Mucosa of descending colon (tissue), 3 donors: ENCODE measurements around the gene SLC43A3. TPM values are rescaled to one million over a fixed set of nuclear protein-coding genes. Genes with fewer than 3 reads are reported as not detected.

Experiments
- ATAC-seq: fragments of 200-7000 bp; cut with Tn5 transposase; one replicate; pipeline ENCODE4 v1.9.1; 2020; ENCODE audit warnings: mild to moderate bottlenecking, moderate library complexity
- DNase-seq, 3 donors: peaks; one replicate each; pipeline ENCODE4 v3.0.0-alpha.2; 2020
- H3K36me3 ChIP-seq: fragments of 200-600 bp; one replicate; pipeline ENCODE4 v1.8.0; 2021; ENCODE audit warnings: low read depth, mild to moderate bottlenecking
- H3K4me1 ChIP-seq: fragments of 200-600 bp; one replicate; pipeline ENCODE4 v1.8.0; 2021; ENCODE audit warnings: low read depth, mild to moderate bottlenecking
- H3K4me3 ChIP-seq: fragments of 200-600 bp; one replicate; pipeline ENCODE4 v1.8.0; 2021; ENCODE audit warnings: mild to moderate bottlenecking
- H3K9me3 ChIP-seq: fragments of 200-600 bp; one replicate; pipeline ENCODE4 v1.8.0; 2021; ENCODE audit warnings: mild to moderate bottlenecking
- intact Hi-C, 2 donors: fragments of 100-400 bp; cut with DNase I in 1 of 2; cut with micrococcal nuclease in 1 of 2; formaldehyde crosslinking; loops; one replicate each; pipeline versions ENCODE4 v1.11.0 to v1.11.1; 2022; cut with DNase I, micrococcal nuclease
- total RNA-seq, 3 donors: library from RNA; stranded (reverse); fragmentation: NEBNext Ultra II Directional in 2 of 3; extraction: Animal tissue kit (Norgen Biotek cat#: 25700) in 2 of 3; gene quantifications; one replicate each; pipeline versions ENCODE4 v1.2.1 to v1.2.4, GENCODE V29; 2021 to 2023
- TF ChIP-seq, protein P1 (sequence below): fragments of 200-600 bp; IDR thresholded peaks from one replicate; pipeline ENCODE4 v1.8.0; 2022; ENCODE audit warnings: antibody characterized with exemption, mild to moderate bottlenecking
- donor health status: DM: no; HTN: no; CAD: no; lungs with moderate emphysema.
- donor health status: DM: no; HTN: no; CAD: no.
- donor health status: DM: no; HTN: yes; CAD: no.

The SLC43A3 gene
- total RNA-seq, 3 donors from 2014 or later: 6.3 to 24.4 (median 16.9) TPM

DNA sequence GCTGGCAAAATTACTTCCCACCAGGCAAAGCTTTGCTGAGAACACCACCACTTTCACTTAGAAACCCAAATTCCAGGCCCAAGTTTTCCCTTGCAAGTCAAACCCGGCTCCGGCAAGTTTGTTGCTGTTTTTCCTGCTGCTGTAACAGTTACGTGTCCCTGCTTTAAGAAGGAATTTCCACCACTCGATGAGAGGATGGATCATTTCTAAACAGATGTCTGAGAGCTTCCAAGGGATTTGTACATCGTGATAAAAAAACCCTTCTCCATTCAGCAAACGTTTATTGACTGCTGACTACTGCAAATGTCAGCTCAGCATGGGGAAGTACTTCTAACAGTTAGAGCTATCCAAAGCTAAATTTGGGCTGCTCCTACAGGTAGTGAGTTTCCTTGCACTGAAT is 69.1 kb downstream of the SLC43A3 start:
- DNase-seq (no peak), ATAC-seq (no peak)
- intact Hi-C loops: no loop called here
- Histone ChIP-seq H3K36me3 (no peaks in the 10 kb centered on the region), H3K4me1 (no peaks in the 10 kb centered on the region), H3K4me3 (no peak overlapping the region), H3K9me3 (no peaks in the 10 kb centered on the region)
- TF ChIP-seq, protein P1, sequence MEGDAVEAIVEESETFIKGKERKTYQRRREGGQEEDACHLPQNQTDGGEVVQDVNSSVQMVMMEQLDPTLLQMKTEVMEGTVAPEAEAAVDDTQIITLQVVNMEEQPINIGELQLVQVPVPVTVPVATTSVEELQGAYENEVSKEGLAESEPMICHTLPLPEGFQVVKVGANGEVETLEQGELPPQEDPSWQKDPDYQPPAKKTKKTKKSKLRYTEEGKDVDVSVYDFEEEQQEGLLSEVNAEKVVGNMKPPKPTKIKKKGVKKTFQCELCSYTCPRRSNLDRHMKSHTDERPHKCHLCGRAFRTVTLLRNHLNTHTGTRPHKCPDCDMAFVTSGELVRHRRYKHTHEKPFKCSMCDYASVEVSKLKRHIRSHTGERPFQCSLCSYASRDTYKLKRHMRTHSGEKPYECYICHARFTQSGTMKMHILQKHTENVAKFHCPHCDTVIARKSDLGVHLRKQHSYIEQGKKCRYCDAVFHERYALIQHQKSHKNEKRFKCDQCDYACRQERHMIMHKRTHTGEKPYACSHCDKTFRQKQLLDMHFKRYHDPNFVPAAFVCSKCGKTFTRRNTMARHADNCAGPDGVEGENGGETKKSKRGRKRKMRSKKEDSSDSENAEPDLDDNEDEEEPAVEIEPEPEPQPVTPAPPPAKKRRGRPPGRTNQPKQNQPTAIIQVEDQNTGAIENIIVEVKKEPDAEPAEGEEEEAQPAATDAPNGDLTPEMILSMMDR: no peak

DNA sequence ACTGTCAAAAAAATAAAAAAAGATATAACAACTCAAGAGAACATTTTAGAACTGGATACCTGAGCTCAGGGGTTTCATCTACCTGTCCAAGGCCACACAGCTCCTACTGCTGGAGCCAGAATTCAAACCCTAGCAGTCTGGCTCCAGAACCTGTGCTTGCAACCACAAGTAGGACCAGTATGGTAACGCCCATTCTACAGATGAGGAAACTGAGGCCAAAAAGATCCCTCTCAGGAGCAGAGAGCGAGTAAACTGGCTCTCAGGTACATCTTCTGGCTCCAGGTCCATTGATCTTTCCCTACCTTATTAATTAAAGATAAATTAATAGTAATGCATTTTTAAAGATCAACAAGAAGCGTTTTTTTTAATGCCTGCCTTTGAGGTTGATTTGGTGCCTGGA is 69.6 kb downstream of the SLC43A3 start:
- DNase-seq: no peak
- Histone ChIP-seq H3K4me1 (no peaks in the 10 kb centered on the region), H3K4me3 (no peak overlapping the region), H3K36me3 (no peaks in the 10 kb centered on the region), H3K9me3 (no peaks in the 10 kb centered on the region)
- TF ChIP-seq, protein P1: no peak
- ATAC-seq: no peak
- intact Hi-C loops: no loop called here

Other genes with a start within 250 kb of the SLC43A3 start
- gene LRRC55, start 245.2 kb downstream of the SLC43A3 start, total RNA-seq: 1 to 10 TPM in 1 of 3 donors, under 1 TPM in 1, not detected in 1; 0.19 to 1.4 TPM
- 1 to 10 TPM; 2.4 to 5.7 (median 2.8) TPM for gene APLNR, start 189.9 kb downstream of the SLC43A3 start, total RNA-seq
- 100 to 1,000 TPM in 1 of 3 donors, 10 to 100 TPM in 2; 90.0 to 149 (median 94.3) TPM for gene TNKS1BP1, start 102.2 kb downstream of the SLC43A3 start, total RNA-seq
- gene SSRP1, start 91.2 kb downstream of the SLC43A3 start, total RNA-seq: 10 to 100 TPM; 59.5 to 79.3 (median 65.8) TPM
- not detected for gene P2RX3, start 88.8 kb downstream of the SLC43A3 start, total RNA-seq
- not detected for gene PRG3, start 46.0 kb downstream of the SLC43A3 start, total RNA-seq
- under 1 TPM in 1 of 3 donors, not detected in 2; 0.24 TPM for gene PRG2, start 36.5 kb downstream of the SLC43A3 start, total RNA-seq
- under 1 TPM; 0.38 to 0.73 (median 0.48) TPM for gene RTN4RL2, start 33.4 kb upstream of the SLC43A3 start, total RNA-seq
- gene SLC43A1, start 88.6 kb upstream of the SLC43A3 start, total RNA-seq: 10 to 100 TPM in 1 of 3 donors, 1 to 10 TPM in 2; 8.3 to 22.6 (median 9.9) TPM
- 10 to 100 TPM; 25.5 to 50.1 (median 49.9) TPM for gene TIMM10, start 103.6 kb upstream of the SLC43A3 start, total RNA-seq
- gene SMTNL1, start 110.5 kb upstream of the SLC43A3 start, total RNA-seq: not detected
- gene UBE2L6, start 140.6 kb upstream of the SLC43A3 start, total RNA-seq: 10 to 100 TPM; 26.1 to 57.3 (median 53.9) TPM
- gene SERPING1, start 170.6 kb upstream of the SLC43A3 start, total RNA-seq: 100 to 1,000 TPM in 2 of 3 donors, 10 to 100 TPM in 1; 31.0 to 224 (median 112) TPM
- 1 to 10 TPM in 1 of 3 donors, under 1 TPM in 2; 0.39 to 2.4 (median 0.58) TPM for gene YPEL4, start 222.8 kb upstream of the SLC43A3 start, total RNA-seq
- gene CLP1, start 230.6 kb upstream of the SLC43A3 start, total RNA-seq: 10 to 100 TPM; 10.0 to 13.1 (median 10.9) TPM
- 10 to 100 TPM; 75.5 to 83.0 (median 81.6) TPM for gene ZDHHC5, start 241.0 kb upstream of the SLC43A3 start, total RNA-seq